ENCODE data around the gene IL17RD. TPM values are rescaled to one million over a fixed set of nuclear protein-coding genes. Genes with fewer than 3 reads are reported as not detected.

The IL17RD gene
- total and polyA plus RNA-seq, 9 of the 15 experiments (the other 6 are each of a cell fraction or from before 2014, with no cell fraction given): under 0.01 to 0.09 (median 0.04) TPM; not detected in 4

GRCh38 chr3:57093489-57093888 lies 71.7 kb downstream of the IL17RD start (continued):
- TF ChIP-seq SMAD1 (IDR thresholded peaks at IDR 0.05; ENCODE audit: low read depth, low read length, partially characterized antibody) (no peak), FIP1L1 (IDR thresholded peaks at IDR 0.05; ENCODE audit: low read depth, low read length, poor library complexity, severe bottlenecking) (no peak), CTCF (IDR thresholded peaks at IDR 0.05 in 2 of 3, conservative IDR thresholded peaks at IDR 0.05 in 1 of 3; ENCODE audit: insufficient read depth in 2 of 3, low read depth in 1 of 3, low read length in 3 of 3) (peak in 2 of 3 experiments; percentile 11 to 30; a peak in 2 of 6 replicates), HDAC8 (tag; IDR thresholded peaks at IDR 0.05) (no peak), ID3 (CRISPR knock-in tag; IDR thresholded peaks at IDR 0.05) (no peak), ID3 (tag; IDR thresholded peaks at IDR 0.05) (no peak), ILF3 (IDR thresholded peaks at IDR 0.05; ENCODE audit: borderline replicate concordance) (no peak)
- TF ChIP-seq, protein P1, sequence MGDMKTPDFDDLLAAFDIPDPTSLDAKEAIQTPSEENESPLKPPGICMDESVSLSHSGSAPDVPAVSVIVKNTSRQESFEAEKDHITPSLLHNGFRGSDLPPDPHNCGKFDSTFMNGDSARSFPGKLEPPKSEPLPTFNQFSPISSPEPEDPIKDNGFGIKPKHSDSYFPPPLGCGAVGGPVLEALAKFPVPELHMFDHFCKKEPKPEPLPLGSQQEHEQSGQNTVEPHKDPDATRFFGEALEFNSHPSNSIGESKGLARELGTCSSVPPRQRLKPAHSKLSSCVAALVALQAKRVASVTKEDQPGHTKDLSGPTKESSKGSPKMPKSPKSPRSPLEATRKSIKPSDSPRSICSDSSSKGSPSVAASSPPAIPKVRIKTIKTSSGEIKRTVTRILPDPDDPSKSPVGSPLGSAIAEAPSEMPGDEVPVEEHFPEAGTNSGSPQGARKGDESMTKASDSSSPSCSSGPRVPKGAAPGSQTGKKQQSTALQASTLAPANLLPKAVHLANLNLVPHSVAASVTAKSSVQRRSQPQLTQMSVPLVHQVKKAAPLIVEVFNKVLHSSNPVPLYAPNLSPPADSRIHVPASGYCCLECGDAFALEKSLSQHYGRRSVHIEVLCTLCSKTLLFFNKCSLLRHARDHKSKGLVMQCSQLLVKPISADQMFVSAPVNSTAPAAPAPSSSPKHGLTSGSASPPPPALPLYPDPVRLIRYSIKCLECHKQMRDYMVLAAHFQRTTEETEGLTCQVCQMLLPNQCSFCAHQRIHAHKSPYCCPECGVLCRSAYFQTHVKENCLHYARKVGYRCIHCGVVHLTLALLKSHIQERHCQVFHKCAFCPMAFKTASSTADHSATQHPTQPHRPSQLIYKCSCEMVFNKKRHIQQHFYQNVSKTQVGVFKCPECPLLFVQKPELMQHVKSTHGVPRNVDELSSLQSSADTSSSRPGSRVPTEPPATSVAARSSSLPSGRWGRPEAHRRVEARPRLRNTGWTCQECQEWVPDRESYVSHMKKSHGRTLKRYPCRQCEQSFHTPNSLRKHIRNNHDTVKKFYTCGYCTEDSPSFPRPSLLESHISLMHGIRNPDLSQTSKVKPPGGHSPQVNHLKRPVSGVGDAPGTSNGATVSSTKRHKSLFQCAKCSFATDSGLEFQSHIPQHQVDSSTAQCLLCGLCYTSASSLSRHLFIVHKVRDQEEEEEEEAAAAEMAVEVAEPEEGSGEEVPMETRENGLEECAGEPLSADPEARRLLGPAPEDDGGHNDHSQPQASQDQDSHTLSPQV (IDR thresholded peaks at IDR 0.05): no peak

All from K562 (cell line).